ENCODE measurements around the gene TUBA4B.

The TUBA4B gene

GRCh38 chr2:219214786-219215185 is 38.3 kb upstream of the TUBA4B start (continued):
- TF ChIP-seq ZNF76 (tag by site-specific recombination; IDR thresholded peaks at IDR 0.05; ENCODE audit: borderline replicate concordance, low read depth): no peak

GRCh38 chr2:219215871-219216534 is 37.0 kb upstream of the TUBA4B start:
- Histone ChIP-seq H3K36me3 (ENCODE audit: control insufficient read depth in 2 of 2, insufficient read depth in 1 of 2, low read length in 2 of 2) (peaks cover 15 to 72% of the 10 kb centered on the region in 2 experiments; a peak in 2 of 3 replicates), H3K4me3 (ENCODE audit: low read depth, low read length) (no peak overlapping the region), H3K9me3 (ENCODE audit: control insufficient read depth, insufficient read depth, low read depth, low read length) (no peaks in the 10 kb centered on the region), H3K27ac (ENCODE audit: extremely low read depth, low read depth, low read length) (no peak overlapping the region), H3K4me1 (ENCODE audit: control insufficient read depth, insufficient read depth, low read length) (no peaks in the 10 kb centered on the region)
- no peak for TF ChIP-seq ZNF549 (tag by site-specific recombination; IDR thresholded peaks at IDR 0.05)
- TF ChIP-seq ZNF510 (tag by site-specific recombination; IDR thresholded peaks at IDR 0.05; ENCODE audit: insufficient replicate concordance): no peak
- TF ChIP-seq ZNF19 (tag by site-specific recombination; IDR thresholded peaks at IDR 0.05; ENCODE audit: low read depth): no peak
- TF ChIP-seq ZNF768 (tag by site-specific recombination; IDR thresholded peaks at IDR 0.05): no peak
- TF ChIP-seq ZNF600 (tag by site-specific recombination; IDR thresholded peaks at IDR 0.05): no peak
- no peak for TF ChIP-seq KLF7 (tag by site-specific recombination; IDR thresholded peaks at IDR 0.05; ENCODE audit: borderline replicate concordance)
- TF ChIP-seq ZNF148 (tag by site-specific recombination; IDR thresholded peaks at IDR 0.05; ENCODE audit: borderline replicate concordance): no peak
- no peak for TF ChIP-seq ZBTB26 (tag by site-specific recombination; optimal IDR thresholded peaks at IDR 0.05)
- TF ChIP-seq ZNF223 (tag by site-specific recombination; IDR thresholded peaks at IDR 0.05): no peak
- no peak for TF ChIP-seq ZFP37 (tag by site-specific recombination; IDR thresholded peaks at IDR 0.05)
- no peak for TF ChIP-seq ZNF843 (tag by site-specific recombination; IDR thresholded peaks at IDR 0.05)
- TF ChIP-seq PATZ1 (tag by site-specific recombination; IDR thresholded peaks at IDR 0.05): no peak
- CTCF ChIA-PET: interaction anchor here (0.6 to 2.5 kb wide), 5 partner anchors 11 to 308 kb away, joined by 3 to 13 read pairs (median 5); no protein-coding TSS in a partner anchor
- POLR2A ChIA-PET: interaction anchor here (1.2 to 6.2 kb wide), 3 partner anchors 10 to 29 kb away, joined by 3 to 42 read pairs (median 5); partner anchors contain the start of genes ANKZF1, ATG9A, GLB1L and STK16

- ChIA-PET POLR2A (interaction anchor here (1.2 to 6.2 kb wide), 3 partner anchors 10 to 29 kb away, joined by 3 to 42 read pairs (median 5); partner anchors contain the start of genes ANKZF1, ATG9A, GLB1L and STK16), CTCF (interaction anchor here (0.6 to 2.5 kb wide), 6 partner anchors 10 to 309 kb away, joined by 3 to 13 read pairs (median 4); no protein-coding TSS in a partner anchor)
- Histone ChIP-seq H3K27ac (ENCODE audit: extremely low read depth, low read depth, low read length) (no peak overlapping the region), H3K9me3 (ENCODE audit: control insufficient read depth, insufficient read depth, low read depth, low read length) (no peaks in the 10 kb centered on the region), H3K36me3 (ENCODE audit: control insufficient read depth in 2 of 2, insufficient read depth in 1 of 2, low read length in 2 of 2) (peaks cover 10 to 73% of the 10 kb centered on the region in 2 experiments; a peak in 2 of 3 replicates), H3K4me1 (ENCODE audit: control insufficient read depth, insufficient read depth, low read length) (no peaks in the 10 kb centered on the region), H3K4me3 (ENCODE audit: low read depth, low read length) (no peak overlapping the region)
- no peak for TF ChIP-seq ZNF791 (tag by site-specific recombination; IDR thresholded peaks at IDR 0.05)
- TF ChIP-seq ZNF626 (tag by site-specific recombination; IDR thresholded peaks at IDR 0.05): no peak
- TF ChIP-seq ZNF558 (tag by site-specific recombination; IDR thresholded peaks at IDR 0.05): no peak
- no peak for TF ChIP-seq ZBTB17 (tag by site-specific recombination; IDR thresholded peaks at IDR 0.05)
These were observed 36.5 kb upstream of the TUBA4B start for GRCh38 chr2:219216535-219216915.

Measured in HEK293 (cell line).